CD14-positive monocyte (primary cell): Measurements from ENCODE around the gene CNNM4. TPM values are rescaled to one million over a fixed set of nuclear protein-coding genes. Genes with fewer than 3 reads are reported as not detected.
A peak's percentile ranks its signal among the peaks of the same experiment; 100 is the strongest.

Source experiments
- DNase-seq, 3 donors: peaks; one replicate each; pipeline ENCODE4 v3.0.0-alpha.2; 2011 to 2022
- H2AFZ ChIP-seq: 2 replicates; pipeline ENCODE4 v1.6.0; 2012; ENCODE audit warnings: mild to moderate bottlenecking, low read depth, low read length, inconsistent platforms; ENCODE audit not compliant: insufficient read depth, poor library complexity, severe bottlenecking
- H3K27ac ChIP-seq, 2 donors: 1 replicate in 1 of 2; 2 replicates in 1 of 2; pipeline ENCODE4 v1.5.1; 2012 to 2013; ENCODE audit warnings: low read length in 2 of 2, control low read depth in 1 of 2, inconsistent platforms in 1 of 2, low read depth in 1 of 2, mild to moderate bottlenecking in 1 of 2
- H3K27me3 ChIP-seq, 2 donors: one replicate each; pipeline versions ENCODE4 v1.6.0 to v1.6.1; 2011 to 2013; ENCODE audit warnings: low read length in 2 of 2; ENCODE audit not compliant: control insufficient read depth in 2 of 2, insufficient read depth in 2 of 2
- H3K36me3 ChIP-seq, 2 donors: replicated peaks in 1 of 2; 1 replicate in 1 of 2; 2 replicates in 1 of 2; pipeline versions ENCODE4 v1.5.1 to v1.6.1; 2012 to 2013; ENCODE audit warnings: low read length in 2 of 2, control low read depth in 1 of 2, inconsistent platforms in 1 of 2, mild to moderate bottlenecking in 1 of 2; ENCODE audit not compliant: insufficient read depth in 2 of 2, control insufficient read depth in 1 of 2
- H3K4me1 ChIP-seq, 2 donors: 1 replicate in 1 of 2; 2 replicates in 1 of 2; pipeline versions ENCODE4 v1.5.1 to v1.6.1; 2012 to 2013; ENCODE audit warnings: low read length in 2 of 2, control low read depth in 1 of 2, inconsistent platforms in 1 of 2, mild to moderate bottlenecking in 1 of 2, moderate library complexity in 1 of 2; ENCODE audit not compliant: insufficient read depth in 2 of 2, control insufficient read depth in 1 of 2
- H3K4me2 ChIP-seq: replicated peaks from 2 replicates; pipeline ENCODE3; 2012; ENCODE audit warnings: low read length, moderate library complexity, mild to moderate bottlenecking; ENCODE audit not compliant: poor library complexity, severe bottlenecking; ENCODE audit errors: extremely low read depth
- H3K4me3 ChIP-seq, 3 experiments: fragments of 200-600 bp in 1 of 3; sonication (generic) in 1 of 3; replicated peaks in 1 of 3; 1 replicate in 2 of 3; 2 replicates in 1 of 3; pipeline ENCODE4 v1.5.1; 2011 to 2013; ENCODE audit warnings: low read length in 3 of 3, mild to moderate bottlenecking in 3 of 3, control low read depth in 2 of 3, low read depth in 2 of 3, inconsistent platforms in 1 of 3, moderate library complexity in 1 of 3
- H3K79me2 ChIP-seq: 2 replicates; pipeline ENCODE4 v1.6.0; 2012; ENCODE audit warnings: mild to moderate bottlenecking, control low read depth, inconsistent platforms, low read length, moderate library complexity; ENCODE audit not compliant: insufficient read depth
- H3K9ac ChIP-seq: 2 replicates; pipeline ENCODE4 v1.6.0; 2017; ENCODE audit warnings: low read length, mild to moderate bottlenecking; ENCODE audit not compliant: insufficient read depth, poor library complexity, severe bottlenecking
- H3K9me3 ChIP-seq, 2 donors: replicated peaks in 1 of 2; 1 replicate in 1 of 2; 2 replicates in 1 of 2; pipeline versions ENCODE4 v1.5.1 to v1.6.1; 2012 to 2013; ENCODE audit warnings: low read length in 2 of 2, control low read depth in 1 of 2; ENCODE audit not compliant: control insufficient read depth in 1 of 2, insufficient read depth in 1 of 2
- H4K20me1 ChIP-seq: 2 replicates; pipeline ENCODE4 v1.6.0; 2012; ENCODE audit warnings: mild to moderate bottlenecking, low read length, control low read depth, moderate library complexity; ENCODE audit not compliant: insufficient read depth
- H3K27ac Mint-ChIP-seq, 7 donors: one replicate each; pipeline ENCODE4 v1.8.0; 2020; ENCODE audit warnings: mild to moderate bottlenecking in 7 of 7, mixed read lengths in 7 of 7, moderate library complexity in 6 of 7, inconsistent platforms in 2 of 7
- H3K27me3 Mint-ChIP-seq, 3 donors: one replicate each; pipeline ENCODE4 v1.8.0; 2021 to 2022; ENCODE audit warnings: low read depth in 3 of 3, mild to moderate bottlenecking in 3 of 3, mixed read lengths in 3 of 3, moderate library complexity in 3 of 3, inconsistent platforms in 1 of 3
- H3K36me3 Mint-ChIP-seq, 2 donors: one replicate each; pipeline ENCODE4 v1.8.0; 2020; ENCODE audit warnings: mixed read lengths in 2 of 2, inconsistent platforms in 1 of 2, mild to moderate bottlenecking in 1 of 2
- H3K4me1 Mint-ChIP-seq: one replicate; pipeline ENCODE4 v1.8.0; 2020; ENCODE audit warnings: mild to moderate bottlenecking, mixed read lengths
- H3K4me3 Mint-ChIP-seq, 2 donors: one replicate each; pipeline ENCODE4 v1.8.0; 2020; ENCODE audit warnings: mild to moderate bottlenecking in 2 of 2, mixed read lengths in 2 of 2, moderate library complexity in 1 of 2
- H3K9me3 Mint-ChIP-seq, 7 donors: one replicate each; pipeline ENCODE4 v1.8.0; 2020 to 2022; ENCODE audit warnings: mixed read lengths in 7 of 7, mild to moderate bottlenecking in 6 of 7, moderate library complexity in 6 of 7, inconsistent platforms in 2 of 7
- WGBS: methylation state at CpG from one replicate; pipeline ENCODE4 v1.1.5; 2013; ENCODE audit warnings: missing lambda C conversion rate; ENCODE audit not compliant: insufficient coverage; 5-methylcytosine and 5-hydroxymethylcytosine counted together
- intact Hi-C, 2 donors: fragments of 100-400 bp; cut with micrococcal nuclease; formaldehyde crosslinking; loops; one replicate each; pipeline versions ENCODE4 v1.15.0 to v1.15.1; 2023
- polyA plus RNA-seq, 3 donors: library from polyadenylated mRNA; depleted of rRNA in 1 of 3; unstranded in 2 of 3; stranded (reverse) in 1 of 3; fragments of 300-500 nt in 2 of 3; fragments of >200 nt in 1 of 3; fragmentation: Illumina TruSeq in 2 of 3; gene quantifications; 1 replicate in 2 of 3; 2 replicates in 1 of 3; pipeline ENCODE4 v1.2.3, GENCODE V29; 2012 to 2021
- TF ChIP-seq, protein P1 (sequence below): fragments of 200-600 bp; IDR thresholded peaks from one replicate; pipeline ENCODE4 v1.8.0; 2022; ENCODE audit warnings: antibody characterized with exemption, mild to moderate bottlenecking

Gene CNNM4
- polyA plus RNA-seq, 3 donors = 2.3 to 8.3 (median 2.6) TPM

DNA sequence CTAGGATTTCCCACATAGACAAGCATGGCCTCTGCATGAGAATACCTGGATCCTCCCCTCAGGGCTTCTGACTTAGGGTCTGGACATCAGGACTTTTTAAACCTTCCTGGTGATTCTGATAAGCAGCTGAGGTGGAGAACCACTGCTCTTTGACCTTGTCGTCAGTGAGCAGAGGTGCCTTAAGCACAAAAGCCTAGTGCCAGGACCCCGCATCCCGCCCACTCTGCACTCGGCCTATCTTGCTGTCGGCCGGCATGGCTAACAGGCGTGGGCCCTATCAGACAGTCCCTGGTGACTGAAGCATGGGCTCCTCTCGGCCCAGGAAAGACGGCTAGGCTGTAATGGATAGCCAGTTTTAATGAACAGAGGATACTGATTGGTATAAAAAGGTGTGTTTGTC lies 76.9 kb downstream of the CNNM4 start:
- Histone ChIP-seq H3K9ac (no peak overlapping the region), H3K9me3 (no peaks in the 10 kb centered on the region), H3K36me3 (peaks cover 18 to 32% of the 10 kb centered on the region in 2 donors), H3K27me3 (no peaks in the 10 kb centered on the region), H3K79me2 (no peaks in the 10 kb centered on the region), H3K4me3 (no peak overlapping the region), H3K4me1 (peaks cover 6 to 12% of the 10 kb centered on the region in 2 donors), H3K4me2 (no peak overlapping the region), H2AFZ (no peak overlapping the region), H3K27ac (no peak overlapping the region), H4K20me1 (no peaks in the 10 kb centered on the region)
- intact Hi-C loops = no loop called here
- no peak for DNase-seq
- TF ChIP-seq, protein P1, sequence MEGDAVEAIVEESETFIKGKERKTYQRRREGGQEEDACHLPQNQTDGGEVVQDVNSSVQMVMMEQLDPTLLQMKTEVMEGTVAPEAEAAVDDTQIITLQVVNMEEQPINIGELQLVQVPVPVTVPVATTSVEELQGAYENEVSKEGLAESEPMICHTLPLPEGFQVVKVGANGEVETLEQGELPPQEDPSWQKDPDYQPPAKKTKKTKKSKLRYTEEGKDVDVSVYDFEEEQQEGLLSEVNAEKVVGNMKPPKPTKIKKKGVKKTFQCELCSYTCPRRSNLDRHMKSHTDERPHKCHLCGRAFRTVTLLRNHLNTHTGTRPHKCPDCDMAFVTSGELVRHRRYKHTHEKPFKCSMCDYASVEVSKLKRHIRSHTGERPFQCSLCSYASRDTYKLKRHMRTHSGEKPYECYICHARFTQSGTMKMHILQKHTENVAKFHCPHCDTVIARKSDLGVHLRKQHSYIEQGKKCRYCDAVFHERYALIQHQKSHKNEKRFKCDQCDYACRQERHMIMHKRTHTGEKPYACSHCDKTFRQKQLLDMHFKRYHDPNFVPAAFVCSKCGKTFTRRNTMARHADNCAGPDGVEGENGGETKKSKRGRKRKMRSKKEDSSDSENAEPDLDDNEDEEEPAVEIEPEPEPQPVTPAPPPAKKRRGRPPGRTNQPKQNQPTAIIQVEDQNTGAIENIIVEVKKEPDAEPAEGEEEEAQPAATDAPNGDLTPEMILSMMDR = no peak
- Mint-ChIP-seq H3K27ac (no peak overlapping the region), H3K9me3 (no peaks in the 10 kb centered on the region), H3K4me3 (no peak overlapping the region), H3K4me1 (peaks cover 13% of the 10 kb centered on the region), H3K36me3 (peaks cover 33 to 43% of the 10 kb centered on the region in 2 donors), H3K27me3 (peaks cover 0 to 4% (median 0%) of the 10 kb centered on the region in 3 donors)
- WGBS = 99% methylated on average over 9 of the region's 9 CpGs

DNA sequence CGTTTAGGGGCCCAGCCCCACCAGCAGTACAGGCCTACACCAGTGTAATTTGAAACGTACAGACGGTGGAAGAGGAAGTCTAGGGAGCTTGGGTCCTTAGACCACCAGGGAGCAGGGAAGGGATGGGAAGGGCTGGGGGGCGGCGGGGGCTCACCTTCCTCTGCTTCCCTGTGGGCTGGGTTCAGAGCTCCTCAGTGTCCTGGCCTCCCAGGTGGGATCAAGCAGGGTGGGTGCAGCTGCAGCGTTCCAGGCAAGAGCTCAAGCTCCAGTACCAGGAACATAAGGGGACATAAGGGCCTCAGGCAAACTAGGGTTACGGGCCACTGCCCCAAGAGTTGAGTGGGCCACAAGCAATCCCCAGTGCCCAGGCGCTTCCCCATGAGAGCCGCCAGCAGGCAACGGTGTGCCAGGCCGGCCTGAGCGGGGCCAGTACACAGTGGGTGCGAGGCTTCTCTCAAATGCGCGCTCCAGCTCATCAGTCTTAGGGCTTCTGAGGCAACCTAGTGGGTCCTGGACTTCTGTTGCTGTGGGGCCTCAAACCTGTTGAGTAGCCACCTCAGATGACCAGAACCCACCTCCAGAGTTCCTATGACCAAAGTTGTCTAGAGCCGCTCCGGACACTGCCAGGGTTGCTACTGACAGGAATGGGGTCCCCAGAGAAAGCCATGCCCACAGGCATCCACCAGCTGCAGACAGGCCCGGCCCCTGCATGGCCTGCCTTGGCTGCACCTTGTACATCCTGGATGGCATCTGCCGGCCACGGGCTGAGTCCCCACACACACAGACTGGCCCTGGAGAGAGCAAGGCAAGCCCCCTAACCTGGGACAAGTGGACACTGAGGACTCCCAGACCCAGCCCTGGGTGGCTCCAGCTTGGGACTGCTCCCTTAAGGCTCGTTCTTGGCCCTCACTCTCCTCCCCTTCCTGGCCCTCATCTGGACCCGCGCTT lies 77.9 kb downstream of the CNNM4 start:
- H3K9ac ChIP-seq = peak overlapping the region; percentile 16

More for the DNA sequence above, 77.9 kb downstream of the CNNM4 start:
- H3K4me3 ChIP-seq = peak overlapping the region in 1 of 3 experiments; percentile 48
- no peaks in the 10 kb centered on the region for H3K9me3 Mint-ChIP-seq
- peaks cover 8 to 22% of the 10 kb centered on the region in 2 donors for H3K36me3 ChIP-seq
- no peaks in the 10 kb centered on the region for H3K27me3 ChIP-seq
- H4K20me1 ChIP-seq = no peaks in the 10 kb centered on the region
- TF ChIP-seq, protein P1 = no peak
- H3K36me3 Mint-ChIP-seq = peaks cover 23 to 32% of the 10 kb centered on the region in 2 donors
- no peak overlapping the region for H2AFZ ChIP-seq
- WGBS = 75% methylated on average over 22 of the region's 23 CpGs
- DNase-seq = no peak
- peak overlapping the region in 1 of 7 donors; percentile 71 for H3K27ac Mint-ChIP-seq
- intact Hi-C loops = no loop called here
- peak overlapping the region; percentile 59 for H3K4me2 ChIP-seq
- H3K79me2 ChIP-seq = no peaks in the 10 kb centered on the region
- peak overlapping the region in 1 of 2 donors; percentile 56 for H3K4me3 Mint-ChIP-seq
- H3K4me1 ChIP-seq = peaks cover 6 to 12% of the 10 kb centered on the region in 2 donors
- H3K27ac ChIP-seq = no peak overlapping the region
- H3K9me3 ChIP-seq = no peaks in the 10 kb centered on the region
- peaks cover 18% of the 10 kb centered on the region for H3K4me1 Mint-ChIP-seq
- H3K27me3 Mint-ChIP-seq = peaks cover 0 to 2% (median 0%) of the 10 kb centered on the region in 3 donors
